Stimulated activated CD4-positive, alpha-beta T cell treated with anti-CD3 and anti-CD28 coated beads, Interleukin-4, amount 100 ng/mL, for 4 hours (primary cell): Measurements from ENCODE around the gene FZD2.

Experiments
- DNase-seq, 2 experiments: peaks; one replicate each; pipeline ENCODE4 v3.0.0-alpha.2; 2020

The FZD2 gene

DNA sequence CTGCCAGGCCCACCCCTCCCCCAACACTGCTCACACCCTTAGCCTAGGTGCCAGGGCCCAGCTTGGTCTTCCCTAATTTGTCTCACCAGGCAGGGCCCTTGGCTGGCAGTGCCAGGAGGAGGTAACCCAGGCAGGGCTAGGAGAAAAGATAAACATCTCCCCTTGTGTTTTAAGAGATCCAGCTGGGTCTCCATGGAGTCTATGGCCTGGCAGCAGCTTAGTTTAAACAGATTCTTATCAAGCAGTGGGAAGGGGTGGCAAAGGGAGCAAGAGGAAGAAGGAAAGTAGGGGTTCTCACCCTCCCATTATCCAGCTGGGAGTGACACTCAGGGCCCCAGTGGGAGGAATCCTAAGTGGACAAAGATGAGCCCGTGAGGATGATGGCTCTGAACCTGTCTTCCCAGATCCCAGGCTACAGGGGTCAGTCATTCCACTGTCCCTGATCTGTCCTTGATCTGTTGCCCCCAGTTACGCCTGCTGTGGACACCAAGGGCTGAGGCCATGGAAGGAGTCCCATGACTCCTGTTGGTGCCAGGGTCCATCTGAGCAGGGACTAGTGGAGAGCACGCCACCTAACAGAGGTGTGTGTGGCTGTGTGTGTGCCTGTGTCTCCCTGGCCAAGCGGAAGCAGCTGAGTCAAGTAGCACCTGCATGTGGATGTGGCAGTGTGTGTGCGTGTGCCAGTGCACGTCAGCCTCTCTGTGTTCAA lies 51.6 kb downstream of the FZD2 start:
- DNase-seq: no peak

DNA sequence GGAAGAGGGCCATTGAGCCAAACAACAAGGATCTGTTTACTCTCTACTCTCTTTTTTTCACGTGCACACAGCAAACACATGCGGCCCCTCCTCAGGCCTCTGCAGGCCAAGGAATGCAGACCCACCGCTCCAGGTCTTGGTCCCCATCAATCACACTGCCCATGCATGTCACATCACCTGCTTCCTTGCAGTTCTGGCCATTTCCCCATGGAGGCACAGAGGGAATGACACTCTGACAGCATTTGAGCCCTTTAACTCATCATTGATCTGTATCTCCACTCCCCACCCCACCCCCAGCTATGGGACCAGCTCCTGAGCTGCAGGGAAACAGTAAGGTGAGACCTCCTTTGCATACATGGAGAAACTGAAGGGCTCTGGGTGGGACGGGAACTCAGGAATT lies 53.0 kb downstream of the FZD2 start:
- no peak for DNase-seq
